ENCODE measurements around the gene CCDC6. TPM values are rescaled to one million over a fixed set of nuclear protein-coding genes. Genes with fewer than 3 reads are reported as not detected.
"Not testable (repeated sequence)": the region's sequence is repeated elsewhere in the genome, so short reads cannot be mapped to it uniquely, and the experiment has no call there.

Gene CCDC6
- total RNA-seq, 2 donors from 2014 or later: 34.4 to 49.1 TPM

- Mint-ChIP-seq H3K36me3 (ENCODE audit: low read depth) (no peaks in the 10 kb centered on the region), H3K4me1 (no peaks in the 10 kb centered on the region), H3K27ac (no peak overlapping the region), H3K27me3 (no peaks in the 10 kb centered on the region), H3K4me3 (no peak overlapping the region), H3K9me3 (no peaks in the 10 kb centered on the region)
- no peak for ATAC-seq (replicated peaks)
These were observed 126.4 kb downstream of the CCDC6 start for GRCh38 chr10:59779756-59780533.

- H3K36me3 Mint-ChIP-seq (ENCODE audit: low read depth): no peaks in the 10 kb centered on the region
These were observed 131.9 kb downstream of the CCDC6 start for GRCh38 chr10:59774451-59774850.

GRCh38 chr10:59773088-59773487, 133.3 kb downstream of the CCDC6 start:
- H3K27me3 Mint-ChIP-seq: no peaks in the 10 kb centered on the region
- H3K36me3 Mint-ChIP-seq (ENCODE audit: low read depth): no peaks in the 10 kb centered on the region
- H3K9me3 Mint-ChIP-seq: peaks cover 4% of the 10 kb centered on the region

More at GRCh38 chr10:59774451-59774850, 131.9 kb downstream of the CCDC6 start:
- H3K4me1 Mint-ChIP-seq: no peaks in the 10 kb centered on the region
- peaks cover 4% of the 10 kb centered on the region for H3K9me3 Mint-ChIP-seq
- no peaks in the 10 kb centered on the region for H3K27me3 Mint-ChIP-seq
- ATAC-seq (replicated peaks): no peak
- no peak overlapping the region for H3K27ac Mint-ChIP-seq
- no peak overlapping the region for H3K4me3 Mint-ChIP-seq

GRCh38 chr10:59771162-59771807, 135.1 kb downstream of the CCDC6 start:
- no peak overlapping the region for H3K27ac Mint-ChIP-seq
- no peak for ATAC-seq (replicated peaks)
- peaks cover 4% of the 10 kb centered on the region for H3K9me3 Mint-ChIP-seq
- no peak overlapping the region for H3K4me3 Mint-ChIP-seq
- H3K27me3 Mint-ChIP-seq: no peaks in the 10 kb centered on the region
- H3K4me1 Mint-ChIP-seq: no peaks in the 10 kb centered on the region
- H3K36me3 Mint-ChIP-seq (ENCODE audit: low read depth): no peaks in the 10 kb centered on the region

More at GRCh38 chr10:59773088-59773487, 133.3 kb downstream of the CCDC6 start:
- Mint-ChIP-seq H3K4me3 (no peak overlapping the region), H3K27ac (no peak overlapping the region), H3K4me1 (no peaks in the 10 kb centered on the region)
- ATAC-seq (replicated peaks): no peak

GRCh38 chr10:59770689-59771088, 135.7 kb downstream of the CCDC6 start:
- Mint-ChIP-seq H3K27me3 (no peaks in the 10 kb centered on the region), H3K4me1 (no peaks in the 10 kb centered on the region), H3K4me3 (no peak overlapping the region)

GRCh38 chr10:59762505-59762904, 143.9 kb downstream of the CCDC6 start:
- Mint-ChIP-seq H3K9me3 (no peaks in the 10 kb centered on the region), H3K4me3 (no peak overlapping the region), H3K27ac (no peak overlapping the region), H3K27me3 (no peaks in the 10 kb centered on the region), H3K36me3 (ENCODE audit: low read depth) (no peaks in the 10 kb centered on the region), H3K4me1 (no peaks in the 10 kb centered on the region)
- no peak for ATAC-seq (replicated peaks)

More at GRCh38 chr10:59770689-59771088, 135.7 kb downstream of the CCDC6 start:
- H3K27ac Mint-ChIP-seq: no peak overlapping the region
- H3K36me3 Mint-ChIP-seq (ENCODE audit: low read depth): no peaks in the 10 kb centered on the region
- no peak for ATAC-seq (replicated peaks)
- H3K9me3 Mint-ChIP-seq: peaks cover 4% of the 10 kb centered on the region

- Mint-ChIP-seq H3K27ac (no peak overlapping the region), H3K4me1 (no peaks in the 10 kb centered on the region), H3K27me3 (peaks cover 6% of the 10 kb centered on the region), H3K36me3 (ENCODE audit: low read depth) (no peaks in the 10 kb centered on the region), H3K9me3 (no peaks in the 10 kb centered on the region), H3K4me3 (no peak overlapping the region)
- no peak for ATAC-seq (replicated peaks)
These were observed 148.4 kb downstream of the CCDC6 start for GRCh38 chr10:59757966-59758365.

- no peak overlapping the region for H3K27ac Mint-ChIP-seq
- no peak overlapping the region for H3K4me3 Mint-ChIP-seq
- H3K36me3 Mint-ChIP-seq (ENCODE audit: low read depth): no peaks in the 10 kb centered on the region
- H3K9me3 Mint-ChIP-seq: no peaks in the 10 kb centered on the region
- H3K4me1 Mint-ChIP-seq: no peaks in the 10 kb centered on the region
- peaks cover 14% of the 10 kb centered on the region for H3K27me3 Mint-ChIP-seq
- ATAC-seq (replicated peaks): no peak
These were observed 151.4 kb downstream of the CCDC6 start for GRCh38 chr10:59754951-59755350.

GRCh38 chr10:59753267-59753666, 153.1 kb downstream of the CCDC6 start, which contains the start of gene MRLN:
TSS of gene MRLN (minus strand) at chr10:59753455.
- H3K27me3 Mint-ChIP-seq: peaks cover 18% of the 10 kb centered on the region
- H3K4me1 Mint-ChIP-seq: no peaks in the 10 kb centered on the region
- no peak within 1 kb of the TSS for H3K27ac Mint-ChIP-seq
- H3K4me3 Mint-ChIP-seq: no peak within 1 kb of the TSS
- no peak for ATAC-seq (replicated peaks)
- no peaks in the 10 kb centered on the region for H3K9me3 Mint-ChIP-seq
- H3K36me3 Mint-ChIP-seq (ENCODE audit: low read depth): no peaks in the 10 kb centered on the region

- peaks cover 24% of the 10 kb centered on the region for H3K27me3 Mint-ChIP-seq
- no peaks in the 10 kb centered on the region for H3K4me1 Mint-ChIP-seq
- H3K27ac Mint-ChIP-seq: no peak overlapping the region
- no peak for ATAC-seq (replicated peaks)
- no peaks in the 10 kb centered on the region for H3K9me3 Mint-ChIP-seq
- no peak overlapping the region for H3K4me3 Mint-ChIP-seq
- H3K36me3 Mint-ChIP-seq (ENCODE audit: low read depth): no peaks in the 10 kb centered on the region
These were observed 153.9 kb downstream of the CCDC6 start for GRCh38 chr10:59752278-59752940.

GRCh38 chr10:59750155-59750945, 156.0 kb downstream of the CCDC6 start:
- Mint-ChIP-seq H3K9me3 (no peaks in the 10 kb centered on the region), H3K36me3 (ENCODE audit: low read depth) (no peaks in the 10 kb centered on the region), H3K4me1 (no peaks in the 10 kb centered on the region), H3K4me3 (no peak overlapping the region), H3K27ac (no peak overlapping the region), H3K27me3 (peaks cover 24% of the 10 kb centered on the region)
- ATAC-seq (replicated peaks): no peak

GRCh38 chr10:59748834-59749233, 157.5 kb downstream of the CCDC6 start:
- no peak overlapping the region for H3K4me3 Mint-ChIP-seq
- no peaks in the 10 kb centered on the region for H3K36me3 Mint-ChIP-seq (ENCODE audit: low read depth)
- ATAC-seq (replicated peaks): no peak
- no peak overlapping the region for H3K27ac Mint-ChIP-seq
- H3K4me1 Mint-ChIP-seq: no peaks in the 10 kb centered on the region
- H3K9me3 Mint-ChIP-seq: no peaks in the 10 kb centered on the region
- H3K27me3 Mint-ChIP-seq: peaks cover 24% of the 10 kb centered on the region

GRCh38 chr10:59745163-59745650, 161.1 kb downstream of the CCDC6 start:
- Mint-ChIP-seq H3K27ac (no peak overlapping the region), H3K9me3 (no peaks in the 10 kb centered on the region), H3K27me3 (peaks cover 13% of the 10 kb centered on the region), H3K36me3 (ENCODE audit: low read depth) (no peaks in the 10 kb centered on the region), H3K4me3 (no peak overlapping the region), H3K4me1 (no peaks in the 10 kb centered on the region)
- no peak for ATAC-seq (replicated peaks)

GRCh38 chr10:59744762-59745161, 161.6 kb downstream of the CCDC6 start:
- H3K36me3 Mint-ChIP-seq (ENCODE audit: low read depth); H3K27ac Mint-ChIP-seq; H3K4me1 Mint-ChIP-seq; H3K4me3 Mint-ChIP-seq; ATAC-seq (replicated peaks); H3K9me3 Mint-ChIP-seq: not testable (repeated sequence)
- peaks cover 12% of the 10 kb centered on the region for H3K27me3 Mint-ChIP-seq

Data from activated T-helper 17 cell treated with anti-CD3 and anti-CD28 coated beads, Interleukin-2, amount 50 U/mL, for 72 hours (primary cell).